ENCODE results near the gene TP53I13.

Gene TP53I13

GRCh38 chr17:29590411-29591145 is 22.1 kb downstream of the TP53I13 start:
- TF ChIP-seq EZH2 (IDR thresholded peaks at IDR 0.05; ENCODE audit: borderline replicate concordance, low read length) (no peak), CTCF (IDR thresholded peaks at IDR 0.05; ENCODE audit: low read length) (no peak)
- Histone ChIP-seq H3K4me2 (ENCODE audit: low read length) (peak overlapping the region; percentile 99), H2AFZ (ENCODE audit: low read length) (peak overlapping the region; percentile 29; the same call in 1 of the 2 replicates), H3K27me3 (ENCODE audit: insufficient read depth, low read length) (no peaks in the 10 kb centered on the region), H3K9me2 (ENCODE audit: low read depth, low read length) (no peaks in the 10 kb centered on the region), H4K20me1 (ENCODE audit: insufficient read depth, low read length) (no peaks in the 10 kb centered on the region), H3K36me3 (ENCODE audit: insufficient read depth, low read length) (no peaks in the 10 kb centered on the region), H3K27ac (ENCODE audit: low read depth, low read length, poor library complexity, severe bottlenecking) (peak overlapping the region; percentile 87), H3K9ac (ENCODE audit: low read length) (peak overlapping the region; percentile 93), H3K4me1 (ENCODE audit: insufficient read depth, low read length, severe bottlenecking) (peaks cover 72% of the 10 kb centered on the region), H3K4me3 (ENCODE audit: low read depth, low read length, poor library complexity, severe bottlenecking) (peak overlapping the region; percentile 85), H3K9me3 (ENCODE audit: low read length) (no peaks in the 10 kb centered on the region), H3K79me2 (ENCODE audit: insufficient read depth, low read length) (peaks cover 9% of the 10 kb centered on the region; the same call in 1 of the 2 replicates), H3F3A (ENCODE audit: insufficient read depth, low read length) (no peaks in the 10 kb centered on the region)

GRCh38 chr17:29591146-29591736 is 22.7 kb downstream of the TP53I13 start:
- Histone ChIP-seq H3K27ac (ENCODE audit: low read depth, low read length, poor library complexity, severe bottlenecking) (peak overlapping the region; percentile 87), H3K9me2 (ENCODE audit: low read depth, low read length) (no peaks in the 10 kb centered on the region), H3K4me1 (ENCODE audit: insufficient read depth, low read length, severe bottlenecking) (peaks cover 65% of the 10 kb centered on the region), H3K36me3 (ENCODE audit: insufficient read depth, low read length) (no peaks in the 10 kb centered on the region), H3K9me3 (ENCODE audit: low read length) (no peaks in the 10 kb centered on the region), H3K27me3 (ENCODE audit: insufficient read depth, low read length) (no peaks in the 10 kb centered on the region), H3K79me2 (ENCODE audit: insufficient read depth, low read length) (peaks cover 9% of the 10 kb centered on the region; the same call in 1 of the 2 replicates), H4K20me1 (ENCODE audit: insufficient read depth, low read length) (no peaks in the 10 kb centered on the region), H3F3A (ENCODE audit: insufficient read depth, low read length) (no peaks in the 10 kb centered on the region), H3K4me3 (ENCODE audit: low read depth, low read length, poor library complexity, severe bottlenecking) (peak overlapping the region; percentile 85), H3K4me2 (ENCODE audit: low read length) (peak overlapping the region; percentile 99), H2AFZ (ENCODE audit: low read length) (peak overlapping the region; percentile 5; the same call in 1 of the 2 replicates), H3K9ac (ENCODE audit: low read length) (peak overlapping the region; percentile 93)
- TF ChIP-seq EZH2 (IDR thresholded peaks at IDR 0.05; ENCODE audit: borderline replicate concordance, low read length) (no peak), CTCF (IDR thresholded peaks at IDR 0.05; ENCODE audit: low read length) (no peak)

GRCh38 chr17:29591737-29592608 is 23.5 kb downstream of the TP53I13 start:
- Histone ChIP-seq H3K9ac (ENCODE audit: low read length) (peak overlapping the region; percentile 93; the same call in 1 of the 2 replicates), H3K4me3 (ENCODE audit: low read depth, low read length, poor library complexity, severe bottlenecking) (peak overlapping the region; percentile 85), H3K36me3 (ENCODE audit: insufficient read depth, low read length) (no peaks in the 10 kb centered on the region), H3K4me1 (ENCODE audit: insufficient read depth, low read length, severe bottlenecking) (peaks cover 58% of the 10 kb centered on the region), H3F3A (ENCODE audit: insufficient read depth, low read length) (no peaks in the 10 kb centered on the region), H3K27me3 (ENCODE audit: insufficient read depth, low read length) (no peaks in the 10 kb centered on the region), H3K27ac (ENCODE audit: low read depth, low read length, poor library complexity, severe bottlenecking) (peak overlapping the region; percentile 87), H3K79me2 (ENCODE audit: insufficient read depth, low read length) (peaks cover 9% of the 10 kb centered on the region; the same call in 1 of the 2 replicates), H3K4me2 (ENCODE audit: low read length) (peak overlapping the region; percentile 99), H3K9me3 (ENCODE audit: low read length) (no peaks in the 10 kb centered on the region), H2AFZ (ENCODE audit: low read length) (no peak overlapping the region), H4K20me1 (ENCODE audit: insufficient read depth, low read length) (no peaks in the 10 kb centered on the region), H3K9me2 (ENCODE audit: low read depth, low read length) (no peaks in the 10 kb centered on the region)
- no peak for TF ChIP-seq EZH2 (IDR thresholded peaks at IDR 0.05; ENCODE audit: borderline replicate concordance, low read length)
- TF ChIP-seq CTCF (IDR thresholded peaks at IDR 0.05; ENCODE audit: low read length), result peak; percentile 96

All from OCI-LY1 (cell line).